ENCODE measurements around the gene PLCG1.
"Not testable (repeated sequence)": the region's sequence is repeated elsewhere in the genome, so short reads cannot be mapped to it uniquely, and the experiment has no call there.

Gene PLCG1

DNA sequence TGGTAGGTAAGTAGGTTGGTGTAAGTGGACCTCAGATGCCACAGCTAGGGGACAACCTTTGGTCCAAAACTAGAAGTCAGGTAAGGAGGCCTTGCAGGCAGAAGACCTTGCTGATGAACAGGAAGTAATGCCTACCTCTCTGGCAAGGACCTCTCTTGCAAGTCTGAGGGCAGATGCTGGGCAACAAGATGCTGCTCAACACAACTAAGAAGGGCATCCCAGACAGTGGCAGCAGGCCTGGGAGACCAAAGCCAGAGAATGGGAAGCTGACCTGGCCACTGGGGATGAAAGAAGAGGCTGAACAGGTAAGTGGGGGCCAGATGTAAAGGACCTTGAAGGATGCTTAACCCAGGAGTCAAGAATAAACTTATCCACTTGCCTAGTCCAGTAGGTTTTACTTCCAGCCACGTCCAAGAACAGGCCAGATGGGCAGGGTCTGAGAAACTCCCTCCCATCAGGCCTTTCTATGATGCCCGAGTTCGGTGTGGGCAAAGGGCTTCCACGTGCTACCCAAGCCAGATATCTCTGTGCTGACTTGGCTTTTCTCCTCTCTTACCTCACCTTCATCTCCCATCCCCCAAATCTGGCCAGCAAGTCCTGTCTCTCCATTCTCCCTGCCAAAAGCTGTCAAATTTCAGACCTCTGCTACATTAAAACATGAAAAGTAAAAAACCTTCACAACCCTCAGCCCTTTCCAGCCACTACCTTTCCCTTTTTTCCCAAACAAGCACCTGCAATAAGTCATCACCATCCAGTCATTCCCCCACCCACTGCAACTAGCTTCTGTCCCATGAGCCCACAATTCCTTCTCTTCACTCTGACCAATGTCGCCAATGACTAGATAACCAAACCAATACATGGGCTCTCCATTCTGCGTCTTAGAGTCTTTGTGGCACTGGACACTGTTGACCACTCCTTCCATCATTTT lies 11.5 kb upstream of the PLCG1 start:
- DNase-seq = no peak

GRCh38 chr20:41126719-41127118 lies 10.6 kb upstream of the PLCG1 start:
- DNase-seq = no peak

DNA sequence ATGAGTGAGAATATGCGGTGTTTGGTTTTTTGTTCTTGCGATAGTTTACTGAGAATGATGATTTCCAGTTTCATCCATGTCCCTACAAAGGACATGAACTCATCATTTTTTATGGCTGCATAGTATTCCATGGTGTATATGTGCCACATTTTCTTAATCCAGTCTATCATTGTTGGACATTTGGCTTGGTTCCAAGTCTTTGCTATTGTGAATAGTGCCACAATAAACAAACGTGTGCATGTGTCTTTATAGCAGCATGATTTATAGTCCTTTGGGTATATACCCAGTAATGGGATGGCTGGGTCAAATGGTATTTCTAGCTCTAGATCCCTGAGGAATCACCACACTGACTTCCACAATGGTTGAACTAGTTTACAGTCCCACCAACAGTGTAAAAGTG lies 9.0 kb upstream of the PLCG1 start:
- not testable (repeated sequence) for DNase-seq

- DNase-seq = no peak
These were observed 5.6 kb upstream of the PLCG1 start for GRCh38 chr20:41131594-41132387.

DNA sequence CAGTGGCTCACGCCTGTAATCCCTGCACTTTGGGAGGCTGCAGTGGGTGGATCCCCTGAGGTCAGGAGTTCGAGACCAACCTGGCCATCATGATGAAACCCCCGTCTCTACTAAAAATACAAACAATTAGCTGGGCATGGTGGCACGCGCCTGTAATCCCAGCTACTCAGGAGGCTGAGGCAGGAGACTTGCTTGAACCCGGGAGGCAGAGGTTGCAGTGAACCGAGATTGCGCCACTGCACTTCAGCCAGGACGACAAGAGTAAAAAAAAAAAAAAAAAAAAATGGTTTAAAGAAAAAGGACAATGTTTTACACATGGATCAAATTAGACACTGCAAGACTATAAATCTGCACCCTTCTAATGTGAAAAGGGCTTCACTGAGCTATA lies 5.0 kb upstream of the PLCG1 start:
- not testable (repeated sequence) for DNase-seq

DNA sequence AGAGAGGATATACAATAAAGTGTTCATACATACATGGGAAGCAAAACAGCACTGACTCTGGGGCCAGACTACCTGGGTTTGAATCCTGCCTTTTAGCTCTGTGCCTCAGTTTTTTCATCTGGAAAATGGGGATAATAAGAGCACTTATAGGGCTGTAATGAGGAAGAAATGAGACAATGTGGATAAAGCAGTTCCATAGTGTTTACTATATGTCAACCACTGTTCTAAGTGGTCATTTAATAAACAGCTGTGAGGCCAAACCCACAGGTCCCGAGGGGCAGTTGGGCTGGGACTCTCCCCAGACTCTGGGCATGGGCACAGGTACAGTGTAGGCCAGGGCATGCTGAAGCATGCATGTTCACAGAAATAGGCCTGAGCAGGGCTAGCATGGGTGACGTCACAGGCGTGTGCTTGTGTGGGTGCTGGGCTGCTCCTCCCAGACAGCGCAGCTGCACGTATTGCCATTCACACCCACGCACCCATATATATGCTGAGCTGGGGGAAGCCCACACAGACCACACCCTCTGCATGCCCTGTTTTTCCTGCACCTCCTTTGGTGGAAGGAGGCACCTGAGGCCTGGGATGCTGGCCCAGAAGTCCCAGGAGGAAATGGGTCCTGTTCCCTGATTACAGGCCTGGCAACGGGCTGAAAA lies 3.5 kb upstream of the PLCG1 start:
- DNase-seq = peak; percentile 27

DNA sequence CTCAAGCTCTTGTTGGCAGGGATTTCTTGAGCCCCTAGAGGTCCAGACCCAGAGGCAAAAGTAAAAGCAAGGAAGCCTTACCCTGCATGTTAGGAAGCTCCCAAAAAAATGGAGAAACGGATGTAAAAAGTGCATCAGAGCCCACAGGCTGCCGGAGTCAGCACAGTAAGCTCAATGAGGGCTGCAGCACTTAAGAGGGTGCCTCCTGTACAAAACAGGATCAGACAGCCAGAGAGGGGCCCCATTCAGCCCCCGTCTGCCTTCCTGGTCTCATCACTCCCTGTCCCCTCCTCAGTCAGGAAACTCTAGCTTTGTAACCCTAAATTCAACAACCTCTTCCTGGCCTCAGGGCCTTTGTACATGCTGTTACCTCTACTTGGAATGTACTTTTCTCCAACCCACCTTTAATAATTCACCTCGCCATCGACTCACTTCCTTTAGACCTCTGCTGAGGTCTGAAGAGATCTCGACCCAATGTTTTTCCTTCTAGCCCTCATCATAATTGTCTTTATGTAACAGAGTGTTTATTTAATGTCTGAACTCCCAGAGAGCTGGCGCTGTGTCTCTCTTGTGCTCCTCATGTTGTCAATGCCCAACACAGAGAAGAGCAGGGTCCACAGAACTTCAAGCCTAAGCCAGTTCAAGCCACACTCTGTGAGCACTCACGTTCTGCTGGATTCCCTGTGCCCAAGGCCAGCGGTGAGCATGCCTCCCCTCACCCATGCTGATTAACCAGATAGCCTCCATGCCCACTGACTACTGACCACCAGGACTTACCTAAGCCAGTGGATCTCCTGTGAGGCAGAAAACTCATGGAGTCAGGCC lies 2.8 kb upstream of the PLCG1 start:
- DNase-seq = no peak

- DNase-seq = peak; percentile 51
These were observed 2.0 kb upstream of the PLCG1 start for GRCh38 chr20:41135187-41135887.

DNA sequence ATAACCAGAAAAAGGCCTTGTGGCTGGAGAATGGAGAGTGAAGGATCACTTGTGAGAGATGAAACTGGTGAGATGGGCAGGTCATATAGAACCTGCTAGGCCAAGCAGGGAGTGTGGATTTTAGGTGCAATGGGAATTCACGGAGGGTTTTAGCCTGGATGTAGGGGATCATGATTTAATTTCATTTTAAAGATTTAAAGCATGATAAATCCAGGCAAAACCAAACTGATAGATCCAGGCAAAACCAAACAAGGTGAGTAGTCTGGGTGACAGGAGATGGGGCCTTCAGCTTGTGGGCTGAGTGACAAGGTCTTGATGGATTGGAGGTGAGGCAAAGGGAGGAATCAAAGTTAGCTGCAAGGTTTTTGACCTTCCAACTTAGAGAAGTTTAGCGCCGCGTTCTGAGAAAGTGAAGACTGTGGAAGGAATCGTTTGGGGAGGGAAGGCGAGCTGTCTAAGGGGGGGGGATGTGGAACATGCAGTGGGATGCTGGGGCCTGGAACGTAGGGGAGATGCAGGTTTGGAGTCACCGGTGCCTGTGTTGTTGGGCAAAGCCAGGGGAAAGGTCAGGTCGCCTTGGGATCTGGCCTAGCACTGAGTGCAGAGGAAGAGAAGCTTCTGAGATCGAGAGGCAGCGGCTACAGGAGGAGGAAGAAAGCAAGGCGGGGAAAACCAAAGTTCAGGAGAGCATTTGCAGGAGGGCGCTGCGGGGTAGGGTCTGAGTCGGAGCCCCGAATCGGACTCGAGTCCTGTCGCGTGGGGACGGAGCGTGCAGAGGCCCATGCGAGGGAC lies 1.3 kb upstream of the PLCG1 start:
- no peak for DNase-seq

DNA sequence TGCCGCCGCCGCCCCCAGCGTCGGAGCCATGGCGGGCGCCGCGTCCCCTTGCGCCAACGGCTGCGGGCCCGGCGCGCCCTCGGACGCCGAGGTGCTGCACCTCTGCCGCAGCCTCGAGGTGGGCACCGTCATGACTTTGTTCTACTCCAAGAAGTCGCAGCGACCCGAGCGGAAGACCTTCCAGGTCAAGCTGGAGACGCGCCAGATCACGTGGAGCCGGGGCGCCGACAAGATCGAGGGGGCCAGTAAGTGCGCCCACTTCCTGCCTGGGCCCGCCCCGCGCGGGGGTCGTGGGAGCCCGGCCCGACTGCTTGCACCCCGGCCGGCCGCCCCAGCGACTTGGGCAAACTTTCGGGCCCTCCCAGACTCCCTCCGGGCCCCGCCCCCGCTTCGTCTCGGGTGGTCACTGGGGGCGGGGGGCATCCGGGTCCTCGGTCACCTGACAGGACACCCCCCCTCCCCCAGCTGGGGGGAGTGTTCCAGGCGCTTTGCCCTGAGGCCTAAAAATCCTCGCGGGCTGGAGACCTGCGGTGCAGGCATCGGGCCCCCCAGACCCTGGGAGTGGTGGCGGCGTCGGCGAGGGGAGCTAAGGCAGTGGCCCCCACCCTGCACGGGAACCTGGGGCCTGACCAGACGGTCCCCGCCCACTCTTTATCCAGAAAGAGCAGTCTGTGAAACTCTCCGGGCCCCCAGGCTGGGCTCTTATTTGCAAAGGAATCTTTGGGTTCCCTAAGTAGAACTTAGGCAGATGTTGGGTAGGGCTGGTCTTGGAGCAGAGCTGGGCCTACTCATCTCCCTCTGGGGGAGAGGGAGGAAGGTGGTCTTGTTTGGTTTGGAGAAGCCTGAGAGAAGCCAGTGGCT lies 501 bp downstream of the PLCG1 start:
- peak; percentile 44 for DNase-seq

- peak; percentile 35 for DNase-seq
These were observed 1.3 kb downstream of the PLCG1 start for GRCh38 chr20:41138475-41139226.

DNA sequence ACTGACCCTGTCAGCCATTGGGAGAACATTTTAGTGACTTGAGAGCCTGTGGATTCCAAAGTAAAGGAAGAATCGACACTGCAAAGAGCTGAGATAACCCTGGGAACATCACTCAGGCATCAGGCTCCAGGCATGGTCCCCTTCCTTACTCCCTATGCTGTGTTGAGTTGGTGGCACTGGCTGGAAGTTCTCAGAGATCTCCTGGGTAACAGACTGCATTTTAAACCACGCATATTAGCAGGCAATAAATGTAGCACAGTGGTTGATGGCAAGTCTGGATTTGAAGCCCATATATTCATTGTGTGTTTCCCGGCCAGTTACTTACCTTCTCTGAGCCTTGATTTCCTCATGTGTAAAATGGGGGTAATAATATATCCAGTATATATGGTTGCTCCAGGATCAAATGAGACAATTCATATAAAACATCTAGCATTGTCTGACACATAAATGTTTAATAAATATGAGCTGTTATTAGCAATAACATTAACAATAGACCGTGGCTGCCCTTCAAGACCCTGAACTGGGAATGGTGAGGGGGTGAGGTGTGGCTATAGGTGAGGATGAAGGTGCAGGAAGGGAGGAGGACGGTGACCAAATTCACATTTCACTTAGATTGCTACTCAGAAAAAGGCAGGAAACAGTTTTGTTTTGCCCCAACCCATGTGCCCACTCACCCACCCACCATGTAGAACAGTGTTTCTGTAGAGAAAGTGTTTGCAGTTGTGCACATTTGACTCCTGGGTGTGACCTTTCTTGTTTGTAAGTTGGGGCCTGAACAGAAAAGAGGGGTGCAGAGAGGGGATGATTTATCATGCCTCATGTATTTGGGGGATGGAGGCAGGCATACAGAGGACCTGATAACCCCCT lies 2.1 kb downstream of the PLCG1 start:
- no peak for DNase-seq

GRCh38 chr20:41140226-41141133 lies 3.1 kb downstream of the PLCG1 start:
- DNase-seq = no peak

- DNase-seq = no peak
These were observed 3.9 kb downstream of the PLCG1 start for GRCh38 chr20:41141153-41141815.

GRCh38 chr20:41142245-41142644 lies 4.9 kb downstream of the PLCG1 start:
- no peak for DNase-seq

DNA sequence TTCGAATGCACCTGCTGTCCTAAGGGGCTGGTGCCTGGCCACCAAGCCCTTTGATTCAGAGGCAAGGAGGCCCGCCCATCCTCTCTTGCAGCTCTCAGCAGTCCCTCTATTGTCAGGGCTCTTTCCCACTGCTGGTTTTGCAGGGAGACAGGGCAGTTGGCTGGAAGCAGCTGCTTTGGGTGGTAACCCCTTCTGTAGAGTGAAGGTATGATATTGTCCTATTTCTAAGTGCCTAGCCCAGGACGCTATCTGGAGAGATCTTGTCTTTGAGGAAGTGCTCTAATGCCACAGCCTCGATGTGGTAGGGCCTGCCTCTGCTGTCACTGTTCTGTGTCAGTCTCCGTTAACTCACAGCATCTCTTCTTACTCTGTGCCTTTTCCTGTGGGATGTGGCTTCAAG lies 5.6 kb downstream of the PLCG1 start:
- DNase-seq = peak; percentile 42

GRCh38 chr20:41143354-41143753 lies 6.0 kb downstream of the PLCG1 start:
- DNase-seq = no peak

Measured in activated effector memory CD4-positive, alpha-beta T cell treated with Interleukin-2 at 50 U/mL for 16 hours (primary cell).